ENCODE results near the gene LCTL.
A peak's percentile ranks its signal among the peaks of the same experiment; 100 is the strongest.
"Not testable (repeated sequence)": the region's sequence is repeated elsewhere in the genome, so short reads cannot be mapped to it uniquely, and the experiment has no call there.

The LCTL gene

GRCh38 chr15:66591322-66591862 is 25.6 kb upstream of the LCTL start:
- FAIRE-seq: no peak
- no peak for DNase-seq (ENCODE audit: low spot score)

- FAIRE-seq (no peak), DNase-seq (ENCODE audit: low spot score) (no peak)
Observed at GRCh38 chr15:66590435-66590834, 24.6 kb upstream of the LCTL start.

GRCh38 chr15:66589429-66589828 is 23.6 kb upstream of the LCTL start:
- FAIRE-seq: not testable (repeated sequence)

GRCh38 chr15:66588971-66589370 is 23.2 kb upstream of the LCTL start:
- FAIRE-seq (no peak), DNase-seq (ENCODE audit: low spot score) (no peak)

More at GRCh38 chr15:66589429-66589828, 23.6 kb upstream of the LCTL start:
- DNase-seq (ENCODE audit: low spot score): not testable (repeated sequence)

GRCh38 chr15:66588537-66588936 is 22.7 kb upstream of the LCTL start:
- DNase-seq (ENCODE audit: low spot score) (no peak), FAIRE-seq (no peak)

- FAIRE-seq: no peak
Observed at GRCh38 chr15:66587749-66588148, 22.0 kb upstream of the LCTL start.

GRCh38 chr15:66587020-66587419 is 21.2 kb upstream of the LCTL start:
- no peak for FAIRE-seq
- DNase-seq (ENCODE audit: low spot score): no peak

More at GRCh38 chr15:66587749-66588148, 22.0 kb upstream of the LCTL start:
- no peak for DNase-seq (ENCODE audit: low spot score)

GRCh38 chr15:66586155-66586976 is 20.6 kb upstream of the LCTL start:
- no peak for FAIRE-seq
- no peak for DNase-seq (ENCODE audit: low spot score)

GRCh38 chr15:66581972-66582537 is 16.3 kb upstream of the LCTL start:
- DNase-seq (ENCODE audit: low spot score): no peak
- no peak for FAIRE-seq

GRCh38 chr15:66580643-66581042 is 14.8 kb upstream of the LCTL start:
- no peak for FAIRE-seq
- no peak for DNase-seq (ENCODE audit: low spot score)

GRCh38 chr15:66578286-66578875 is 12.6 kb upstream of the LCTL start:
- peak; percentile 79 for DNase-seq (ENCODE audit: low spot score)
- no peak for FAIRE-seq

GRCh38 chr15:66574596-66574950 is 8.8 kb upstream of the LCTL start:
- no peak for FAIRE-seq
- no peak for DNase-seq (ENCODE audit: low spot score)

GRCh38 chr15:66573719-66574595 is 8.2 kb upstream of the LCTL start:
- no peak for FAIRE-seq
- DNase-seq (ENCODE audit: low spot score): no peak

- DNase-seq (ENCODE audit: low spot score) (no peak), FAIRE-seq (no peak)
Observed at GRCh38 chr15:66573348-66573718, 7.5 kb upstream of the LCTL start.

- FAIRE-seq (no peak), DNase-seq (ENCODE audit: low spot score) (no peak)
Observed at GRCh38 chr15:66572146-66572545, 6.3 kb upstream of the LCTL start.

- no peak for FAIRE-seq
Observed at GRCh38 chr15:66570842-66571478, 5.2 kb upstream of the LCTL start.

GRCh38 chr15:66570327-66570726 is 4.5 kb upstream of the LCTL start:
- no peak for DNase-seq (ENCODE audit: low spot score)
- FAIRE-seq: no peak

More at GRCh38 chr15:66570842-66571478, 5.2 kb upstream of the LCTL start:
- DNase-seq (ENCODE audit: low spot score): no peak

GRCh38 chr15:66569461-66570137 is 3.8 kb upstream of the LCTL start:
- no peak for DNase-seq (ENCODE audit: low spot score)

GRCh38 chr15:66567897-66568296 is 2.1 kb upstream of the LCTL start:
- DNase-seq (ENCODE audit: low spot score): no peak
- FAIRE-seq: no peak

More at GRCh38 chr15:66569461-66570137, 3.8 kb upstream of the LCTL start:
- no peak for FAIRE-seq

- DNase-seq (ENCODE audit: low spot score) (peak; percentile 55), FAIRE-seq (peak; percentile 2)
Observed at GRCh38 chr15:66566963-66567531, 1.2 kb upstream of the LCTL start.

Measured in RCC 7860 (cell line).